Left ventricle myocardium superior (tissue), 1 donor: ENCODE measurements around the gene MEIS1. TPM values are rescaled to one million over a fixed set of nuclear protein-coding genes. Genes with fewer than 3 reads are reported as not detected.

Experiments
- ATAC-seq: fragments of 200-7000 bp; cut with Tn5 transposase; one replicate; pipeline ENCODE4 v1.9.1; 2020; ENCODE audit warnings: mild to moderate bottlenecking, moderate library complexity
- DNase-seq: peaks from one replicate; pipeline ENCODE4 v3.0.0-alpha.2; 2020
- intact Hi-C: fragments of 100-400 bp; cut with micrococcal nuclease; formaldehyde crosslinking; loops from one replicate; pipeline ENCODE4 v1.11.0; 2022
- total RNA-seq: library from RNA; stranded (reverse); fragmentation: NEBNext Ultra II Directional; extraction: Animal tissue kit (Norgen Biotek cat#: 25700); gene quantifications from one replicate; pipeline ENCODE4 v1.2.1, GENCODE V29; 2021
- donor health status: DM: no; HTN: yes; CAD: no; lungs with severe emphysema.

Gene MEIS1
- total RNA-seq, 1 donor from 2014 or later, result 40.8 TPM

DNA sequence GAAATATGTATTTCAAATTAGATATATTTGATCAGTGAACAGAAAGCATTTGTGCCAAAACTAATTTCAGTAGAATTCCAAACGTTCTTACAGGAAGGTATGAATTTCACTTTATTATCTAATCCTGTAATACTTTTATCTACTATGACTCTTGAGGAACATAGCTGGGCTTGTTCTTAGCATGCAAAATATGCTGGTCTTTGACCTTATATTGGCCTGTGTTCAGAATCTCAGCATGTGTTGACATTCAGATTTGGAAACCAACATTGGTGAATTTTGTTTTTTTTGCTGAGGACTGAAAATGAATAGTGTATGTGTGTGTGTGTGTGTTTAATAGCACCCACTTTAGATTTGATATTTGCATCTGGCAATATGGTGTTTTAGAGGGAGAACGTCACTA, 112.2 kb downstream of the MEIS1 start:
- intact Hi-C loops, result no loop called here
- ATAC-seq, result no peak
- no peak for DNase-seq

DNA sequence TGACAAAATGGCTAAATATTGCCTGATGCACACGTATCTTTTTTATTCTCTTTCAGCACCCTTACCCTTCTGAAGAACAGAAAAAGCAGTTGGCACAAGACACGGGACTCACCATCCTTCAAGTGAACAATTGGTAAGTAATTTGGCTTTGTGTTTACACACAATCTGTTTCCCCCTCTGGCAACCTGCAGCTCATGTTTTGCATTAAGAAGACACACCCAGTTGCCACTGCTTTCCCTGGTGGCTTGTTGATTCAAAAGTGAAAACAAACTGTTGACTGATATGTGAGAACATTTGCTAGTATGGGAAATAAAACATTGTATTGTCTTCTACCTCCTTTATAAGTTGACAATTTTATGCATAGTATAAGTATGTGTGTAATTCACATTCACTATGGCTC, 113.0 kb downstream of the MEIS1 start:
- no peak for ATAC-seq
- intact Hi-C loops, result no loop called here

DNA sequence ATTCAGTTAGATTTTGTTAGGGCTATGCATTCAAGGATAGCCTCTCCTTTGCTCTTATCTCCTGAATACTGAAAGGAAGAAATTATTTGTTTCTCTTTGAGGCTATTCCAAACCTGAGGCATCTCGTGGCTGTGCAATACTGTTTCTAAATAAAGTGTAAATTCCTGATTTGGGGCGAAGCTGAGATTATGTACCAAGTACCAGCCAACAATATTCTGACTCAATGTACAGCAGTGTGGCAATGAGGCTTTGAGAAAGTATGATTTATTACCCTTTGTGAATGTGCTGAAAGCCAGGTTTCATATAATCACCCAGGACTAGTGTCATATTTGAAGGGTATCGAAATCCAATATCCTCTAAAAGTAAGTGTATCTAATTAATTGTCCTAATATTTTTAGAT, 113.5 kb downstream of the MEIS1 start:
- DNase-seq (no peak), ATAC-seq (no peak)
- intact Hi-C loops, result no loop called here

More for the DNA sequence above, 113.0 kb downstream of the MEIS1 start:
- no peak for DNase-seq

DNA sequence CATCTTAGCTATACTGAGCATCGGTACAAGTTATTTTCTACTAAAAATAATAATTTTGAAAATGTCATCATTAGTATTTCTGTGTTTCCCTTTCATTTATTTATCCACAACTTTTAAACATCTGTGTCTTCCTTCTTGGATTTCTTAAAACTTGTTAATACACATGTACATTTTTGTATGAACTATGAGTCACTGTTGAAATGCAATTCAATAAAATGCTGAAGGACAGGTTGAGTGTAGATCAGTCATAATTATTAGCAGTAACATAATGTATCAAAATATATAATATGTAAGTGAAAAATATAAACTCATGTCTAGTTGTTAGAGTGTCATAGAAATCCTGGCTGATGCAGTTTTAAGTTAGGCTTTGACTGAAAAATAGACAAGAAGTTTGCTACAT, 115.9 kb downstream of the MEIS1 start:
- intact Hi-C loops, result no loop called here
- DNase-seq (no peak), ATAC-seq (no peak)

DNA sequence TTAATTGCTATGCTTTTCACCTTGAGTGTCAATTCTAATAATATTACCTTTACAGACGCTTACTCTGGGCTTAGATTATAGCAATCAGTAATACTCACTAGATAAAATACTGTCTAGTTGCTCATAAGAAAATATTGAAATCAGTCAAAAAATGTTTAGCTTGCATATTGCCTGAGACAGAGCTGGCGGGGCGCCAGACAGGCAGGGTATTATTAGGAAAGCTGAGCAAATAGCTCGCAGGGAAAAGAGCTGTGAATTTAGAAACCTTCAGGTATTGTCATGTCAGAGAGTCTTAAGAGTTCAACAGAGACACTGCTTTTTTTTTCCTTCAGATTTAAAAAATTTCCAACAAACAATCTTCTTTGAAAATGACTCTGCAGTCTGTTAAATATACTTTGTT, 118.4 kb downstream of the MEIS1 start:
- peak; percentile 81 for DNase-seq

DNA sequence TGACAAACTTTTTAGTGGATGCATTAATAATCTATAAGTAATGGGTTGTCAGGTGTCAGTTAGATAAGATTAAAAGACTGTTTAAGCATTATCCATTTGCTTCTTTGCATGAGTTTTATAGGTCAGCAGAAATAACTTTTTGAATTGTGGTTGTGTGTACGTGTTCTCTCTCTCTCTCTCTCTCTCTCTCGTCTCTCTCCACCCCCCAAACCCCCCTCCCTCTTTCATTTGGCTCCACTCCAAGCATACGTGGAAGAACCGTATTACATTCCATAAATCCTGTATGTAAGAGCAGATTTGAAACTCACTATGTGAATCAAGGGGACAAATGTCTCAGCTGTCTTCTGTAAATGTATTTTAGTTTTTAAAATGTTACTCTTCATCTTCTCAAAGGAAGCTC, 120.2 kb downstream of the MEIS1 start:
- intact Hi-C loops, result no loop called here

More for the DNA sequence above, 118.4 kb downstream of the MEIS1 start:
- intact Hi-C loops, result no loop called here
- ATAC-seq, result peak; percentile 14

DNA sequence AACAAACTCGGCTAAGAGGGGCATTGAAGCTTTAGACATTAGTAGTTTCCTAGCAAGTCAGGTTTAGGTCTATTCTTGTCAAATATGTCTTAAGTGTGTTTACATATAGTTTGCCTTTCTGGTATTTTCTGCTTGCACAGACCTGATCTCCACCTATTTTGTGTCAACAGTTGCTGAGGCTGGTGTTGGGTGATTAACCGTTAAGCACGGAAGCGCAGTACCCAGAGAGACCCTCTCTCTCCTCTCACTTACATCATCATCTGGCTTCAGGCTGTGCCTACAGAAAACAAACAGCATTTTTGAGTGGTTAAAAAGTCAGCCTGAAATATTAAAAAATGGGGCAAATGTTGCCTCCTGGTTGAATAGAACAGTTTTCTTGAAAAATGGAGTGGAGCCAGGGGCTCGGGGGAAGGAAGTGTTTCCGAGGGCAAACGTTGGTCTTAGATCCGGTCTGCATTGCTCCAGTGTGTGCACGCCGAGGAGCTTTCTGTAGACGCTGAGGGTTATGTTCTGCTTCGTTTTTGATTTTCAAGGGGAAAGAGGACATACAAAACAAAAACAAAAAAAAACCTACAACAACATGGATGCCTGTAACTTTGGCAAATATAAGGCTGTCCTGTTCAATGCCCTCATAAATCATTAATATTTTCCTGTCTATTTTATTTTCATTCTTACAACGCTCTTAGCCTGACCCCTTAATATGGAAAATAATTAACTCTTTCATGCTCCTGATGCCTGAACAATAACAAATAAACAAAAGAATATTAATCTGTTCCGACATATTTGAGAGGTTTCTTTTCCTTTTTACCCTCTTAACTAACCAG, 120.8 kb downstream of the MEIS1 start:
- ATAC-seq (peak; percentile 75), DNase-seq (no peak)
- intact Hi-C loops, result no loop called here

More for the DNA sequence above, 120.2 kb downstream of the MEIS1 start:
- ATAC-seq, result peak; percentile 53
- DNase-seq, result no peak

DNA sequence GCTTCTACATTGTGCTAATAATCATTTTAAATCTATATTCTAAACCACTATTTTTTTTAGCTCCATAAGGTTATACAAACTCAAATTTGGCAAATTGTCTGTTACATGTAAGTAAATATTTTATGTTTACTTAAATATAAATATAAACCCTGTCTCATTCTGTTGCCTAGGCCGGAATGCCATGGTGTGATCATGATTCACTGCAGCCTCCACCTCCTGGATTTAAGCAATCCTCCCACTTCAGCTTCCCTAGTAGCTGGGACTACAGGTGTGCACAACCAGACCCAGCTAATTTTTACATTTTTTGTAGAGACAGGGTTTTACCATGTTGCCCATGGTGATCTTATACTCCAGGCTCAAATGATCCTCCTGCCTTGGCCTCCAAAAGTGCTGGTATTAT, 124.7 kb downstream of the MEIS1 start:
- intact Hi-C loops, result no loop called here
- DNase-seq, result no peak
- ATAC-seq, result no peak

DNA sequence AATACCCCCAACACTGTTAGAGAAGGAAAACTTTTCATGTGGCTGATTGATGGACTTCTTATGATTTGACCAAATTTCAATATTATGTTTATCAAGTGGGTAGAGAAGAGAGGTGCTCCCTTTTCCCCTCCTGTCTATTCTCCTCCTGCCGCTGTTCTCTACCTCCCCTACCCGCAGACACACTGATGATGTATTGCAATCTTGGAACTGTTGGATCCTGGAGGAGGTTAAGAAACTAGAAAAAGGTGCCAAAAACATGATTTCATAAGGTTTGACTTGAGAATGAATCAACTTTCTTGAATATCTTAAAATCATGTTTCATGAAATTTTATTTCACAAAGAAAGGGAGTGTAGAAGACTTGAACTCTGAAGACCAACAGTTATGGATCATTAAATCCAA, 125.8 kb downstream of the MEIS1 start:
- DNase-seq (no peak), ATAC-seq (peak; percentile 18)
- intact Hi-C loops, result no loop called here

DNA sequence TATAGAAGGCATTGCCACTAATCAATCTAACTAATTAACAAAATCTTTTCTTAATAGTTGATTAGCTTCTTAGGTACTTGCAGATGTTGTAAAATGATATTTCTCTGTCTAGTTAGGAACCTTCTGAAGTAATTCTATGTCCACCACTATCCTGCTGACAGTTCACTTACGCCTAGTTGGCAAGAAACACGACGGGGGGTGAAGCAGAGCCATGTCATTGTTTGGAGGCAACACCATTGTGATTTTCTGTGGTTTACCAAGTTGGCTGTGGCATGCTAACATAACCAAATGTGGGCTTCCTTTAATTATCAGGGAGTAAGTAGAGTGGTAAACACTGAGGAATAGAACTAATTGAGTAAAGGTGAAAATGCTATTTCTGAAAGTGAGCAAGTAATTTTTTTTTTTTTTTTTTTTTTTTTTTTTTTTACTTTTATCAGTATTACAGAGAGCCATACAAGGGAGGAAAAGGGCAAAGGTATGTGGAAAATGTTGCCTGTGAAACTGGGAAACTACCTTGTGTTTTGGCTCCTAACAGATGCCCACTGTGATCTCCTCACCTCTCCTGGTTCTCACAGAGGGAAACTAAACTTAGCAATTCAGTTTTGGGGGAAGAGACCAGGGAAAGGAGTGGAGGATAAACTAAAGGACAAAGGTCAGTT, 126.8 kb downstream of the MEIS1 start:
- peak; percentile 68 for ATAC-seq
- no peak for DNase-seq
- intact Hi-C loops, result no loop called here

DNA sequence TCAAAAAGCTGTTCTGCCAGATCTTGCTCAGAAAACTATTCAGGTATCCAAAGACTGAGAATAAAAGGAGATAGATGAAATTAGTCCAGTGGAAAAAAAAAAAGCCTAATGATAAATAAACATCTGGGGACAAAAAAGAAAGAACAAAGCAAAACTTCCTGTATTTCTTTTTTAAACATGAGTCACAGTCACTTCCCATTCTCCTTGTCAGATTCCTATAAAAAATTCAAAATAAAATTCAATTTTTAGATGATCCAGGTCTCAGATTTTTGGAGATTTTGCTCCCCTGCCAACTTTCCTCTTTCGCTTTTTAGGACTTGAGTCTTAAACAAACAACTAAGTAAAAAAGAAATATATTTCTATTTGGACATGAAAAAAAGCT, 127.4 kb downstream of the MEIS1 start:
- DNase-seq (no peak), ATAC-seq (no peak)
- intact Hi-C loops, result no loop called here

DNA sequence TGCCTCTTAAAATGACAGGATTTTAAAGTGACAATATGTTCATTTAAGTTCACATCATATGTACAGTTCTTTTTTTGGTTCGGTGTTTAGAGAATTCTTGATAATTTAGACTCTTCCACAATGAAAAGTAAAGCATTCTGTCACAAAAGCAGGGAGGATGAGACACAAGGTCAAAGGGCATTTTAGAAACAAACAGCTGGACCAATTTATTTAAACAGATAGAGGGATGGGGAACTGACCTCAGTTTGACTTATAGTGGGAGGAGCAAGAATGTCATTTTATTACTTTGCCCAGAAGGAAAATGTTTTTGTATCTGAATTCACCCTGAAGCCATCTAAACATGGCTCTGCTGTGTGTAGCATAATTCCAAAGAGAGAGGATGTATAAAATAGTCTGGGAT, 128.5 kb downstream of the MEIS1 start:
- ATAC-seq (no peak), DNase-seq (no peak)
- intact Hi-C loops, result no loop called here

DNA sequence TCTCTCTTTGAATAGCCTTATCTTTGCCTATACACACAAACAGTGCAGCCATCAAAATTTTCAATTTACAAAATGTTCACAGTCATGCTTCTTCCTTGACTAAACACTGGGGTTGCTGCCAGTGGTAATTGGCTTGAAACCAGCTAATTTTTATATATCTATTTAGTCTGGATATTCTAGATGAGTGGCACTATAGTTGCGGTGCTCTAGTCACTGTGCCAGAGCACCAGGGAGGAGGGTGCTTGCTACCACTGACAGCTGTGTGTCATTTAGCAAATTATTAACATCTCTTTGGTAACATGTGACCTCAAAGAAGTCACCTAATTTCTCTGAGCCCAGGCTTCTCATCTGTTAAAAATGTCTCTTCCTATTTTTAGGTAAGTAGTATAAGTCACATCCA, 130.4 kb downstream of the MEIS1 start:
- intact Hi-C loops, result no loop called here
- ATAC-seq (peak; percentile 18), DNase-seq (no peak)

DNA sequence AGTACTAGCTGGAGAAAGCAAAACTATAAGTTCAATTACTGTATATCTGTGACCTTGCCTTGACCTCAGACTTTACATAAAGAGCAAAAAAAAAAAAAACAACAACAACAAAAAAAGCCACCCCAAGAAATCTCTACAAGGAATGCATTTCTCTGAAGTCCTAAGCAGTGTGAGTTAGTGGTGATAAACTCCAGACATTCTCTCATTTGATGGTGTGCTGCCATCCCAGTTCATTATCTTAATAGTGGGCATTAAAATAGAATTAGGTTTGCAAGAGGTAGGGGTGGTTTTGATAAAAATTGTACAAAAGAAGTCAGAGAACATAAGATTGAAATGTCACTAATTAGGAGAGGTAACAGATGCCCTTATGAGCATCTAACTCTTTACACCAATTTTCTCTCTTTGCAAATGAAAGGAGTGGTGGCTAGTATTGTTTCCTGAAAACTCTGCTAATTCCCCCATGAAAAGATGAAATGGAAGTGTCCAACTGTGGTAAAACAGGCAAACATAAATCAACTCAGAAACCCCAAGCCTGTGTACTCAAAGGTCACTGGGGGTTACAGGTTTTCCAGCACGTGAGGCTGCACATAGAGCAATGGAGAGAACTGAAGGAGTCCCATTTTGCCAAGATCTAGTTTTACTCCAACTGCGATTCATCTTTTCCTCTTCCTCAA, 131.9 kb downstream of the MEIS1 start:
- intact Hi-C loops, result no loop called here
- ATAC-seq, result no peak

DNA sequence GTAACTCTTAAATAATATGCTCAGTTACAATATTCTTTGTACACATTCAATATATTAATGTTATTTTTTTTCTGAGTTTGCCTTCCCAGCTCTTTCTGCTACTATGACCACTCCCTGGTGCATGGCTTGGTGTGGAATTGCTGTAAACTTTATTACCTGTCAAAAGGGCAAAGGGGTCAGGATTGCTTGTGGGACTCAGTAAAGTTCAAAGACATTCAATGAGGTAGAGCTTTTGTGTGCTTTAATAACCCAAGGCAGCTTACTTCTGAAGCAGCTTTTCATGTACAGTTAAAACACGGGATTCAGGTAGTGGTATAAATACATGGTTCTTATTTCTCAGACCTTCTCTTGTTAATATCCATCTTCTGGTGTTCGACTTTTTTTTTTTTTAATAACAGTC, 132.8 kb downstream of the MEIS1 start:
- ATAC-seq, result no peak

More for the DNA sequence above, 131.9 kb downstream of the MEIS1 start:
- DNase-seq, result no peak

DNA sequence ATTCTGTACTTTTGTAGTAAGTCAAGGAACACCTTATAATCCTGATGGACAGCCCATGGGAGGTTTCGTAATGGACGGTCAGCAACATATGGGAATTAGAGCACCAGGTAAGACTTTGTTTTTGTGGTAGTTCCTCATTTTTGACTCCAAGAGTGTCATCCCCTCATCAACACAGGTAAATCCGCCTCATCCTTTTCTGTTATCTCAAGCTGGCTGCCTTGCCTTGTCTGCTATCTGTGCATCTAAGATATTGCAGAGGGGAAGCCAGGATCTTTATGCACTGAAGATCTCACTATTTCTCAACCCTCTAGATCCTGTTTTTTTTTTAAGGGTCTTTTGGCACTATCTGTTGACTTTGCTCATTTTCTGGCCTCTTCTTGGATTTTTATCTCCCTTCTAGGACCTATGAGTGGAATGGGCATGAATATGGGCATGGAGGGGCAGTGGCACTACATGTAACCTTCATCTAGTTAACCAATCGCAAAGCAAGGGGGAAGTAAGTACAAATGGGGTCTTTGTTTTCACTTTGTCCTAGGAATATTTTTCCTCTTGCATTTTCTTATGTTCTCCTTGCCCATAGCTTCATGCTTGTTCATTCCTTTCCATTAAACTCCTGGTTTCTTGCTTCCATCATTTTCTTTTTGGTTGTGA, 133.8 kb downstream of the MEIS1 start:
- DNase-seq, result no peak
- intact Hi-C loops, result no loop called here
- no peak for ATAC-seq

More for the DNA sequence above, 132.8 kb downstream of the MEIS1 start:
- intact Hi-C loops, result no loop called here
- DNase-seq, result no peak

DNA sequence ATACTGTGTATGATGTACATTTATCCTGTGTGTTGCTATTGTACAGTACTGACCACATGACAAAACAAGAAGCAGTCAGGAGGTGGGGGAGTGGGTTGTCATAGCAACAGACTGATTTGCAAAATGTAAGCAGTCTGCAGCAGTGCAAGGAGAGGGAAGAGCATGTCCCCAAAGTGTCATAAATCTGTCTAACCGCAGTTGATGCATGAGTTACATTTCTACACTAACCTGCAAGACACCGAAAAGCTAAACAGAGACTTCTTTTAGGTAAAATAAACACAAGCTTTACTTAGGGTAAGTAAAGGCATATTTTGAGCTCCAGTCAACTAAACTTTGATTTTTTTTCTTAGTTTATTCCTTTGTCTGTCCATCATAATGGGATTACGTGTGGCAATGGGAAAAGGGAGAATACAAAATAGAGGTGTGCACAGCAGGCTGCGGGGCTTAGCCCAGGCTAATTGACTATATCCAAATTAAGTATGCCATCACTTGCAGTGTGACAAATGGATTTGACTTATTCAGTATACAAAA, 134.5 kb downstream of the MEIS1 start:
- ATAC-seq, result no peak
- intact Hi-C loops, result no loop called here
- no peak for DNase-seq

DNA sequence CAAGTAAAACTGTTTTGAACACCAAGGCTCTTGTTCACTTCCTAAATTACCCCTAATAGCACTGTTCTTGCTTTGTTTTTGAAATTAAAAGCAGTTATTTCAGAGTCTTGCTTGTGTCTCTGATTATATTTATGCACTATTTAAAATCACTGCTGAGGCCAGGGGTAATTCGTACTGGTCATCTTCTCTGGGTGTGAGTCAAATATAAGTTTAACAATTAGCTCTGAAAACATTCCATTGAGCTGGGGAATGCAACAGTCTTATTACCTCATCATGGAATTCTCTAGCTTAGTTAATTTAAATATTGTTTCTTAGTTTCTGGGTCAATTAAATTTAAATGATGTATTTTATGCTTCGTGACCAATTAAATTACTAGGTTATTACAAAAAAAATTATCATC, 135.0 kb downstream of the MEIS1 start:
- intact Hi-C loops, result loop anchor here (5.0 kb wide), 1 partner anchor 133 kb away; the partner anchor contains the start of gene MEIS1
- ATAC-seq (no peak), DNase-seq (no peak)

DNA sequence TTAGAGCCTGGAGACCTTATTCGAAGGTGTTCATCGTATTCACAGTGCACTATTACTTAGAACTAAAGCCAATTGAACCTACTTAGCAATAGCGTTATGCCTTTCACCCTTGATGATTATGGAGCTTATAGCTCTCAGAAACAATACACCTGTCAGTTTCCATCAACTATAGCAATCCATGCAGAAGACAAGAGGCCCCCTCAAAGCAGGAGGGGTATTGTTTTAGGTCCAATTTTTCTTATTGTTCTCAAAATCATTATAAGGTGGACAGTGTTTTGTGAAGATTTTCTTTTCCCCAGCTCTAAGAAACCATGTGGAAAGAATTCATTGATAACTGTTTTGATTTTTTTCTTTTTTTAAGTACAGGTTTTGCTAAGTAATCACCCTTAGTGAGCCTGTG, 135.5 kb downstream of the MEIS1 start:
- ATAC-seq (no peak), DNase-seq (no peak)
- intact Hi-C loops, result loop anchor here (5.0 kb wide), 1 partner anchor 133 kb away; the partner anchor contains the start of gene MEIS1
